Neutrophil (primary cell): ENCODE data around the gene PRSS33.

Source experiments
- H3K27ac ChIP-seq: fragments of 200-600 bp; sonication (generic); 2 replicates; pipeline ENCODE4 v1.5.1; 2016; ENCODE audit warnings: mild to moderate bottlenecking, moderate library complexity
- H3K27me3 ChIP-seq: fragments of 200-600 bp; sonication (generic); 2 replicates; pipeline ENCODE4 v1.6.0; 2016; ENCODE audit warnings: mild to moderate bottlenecking
- H3K36me3 ChIP-seq: fragments of 200-600 bp; sonication (generic); 2 replicates; pipeline ENCODE4 v1.5.1; 2017
- H3K4me1 ChIP-seq, 2 experiments: fragments of 200-600 bp in 1 of 2; sonication (generic) in 1 of 2; 1 replicate in 1 of 2; 2 replicates in 1 of 2; pipeline versions ENCODE4 v1.5.1 to v1.6.1; 2013 to 2016; ENCODE audit warnings: low read depth in 1 of 2, low read length in 1 of 2, mild to moderate bottlenecking in 1 of 2, moderate library complexity in 1 of 2; ENCODE audit not compliant: control insufficient read depth in 1 of 2, insufficient read depth in 1 of 2
- H3K4me3 ChIP-seq, 2 experiments: fragments of 200-600 bp in 1 of 2; sonication (generic) in 1 of 2; 1 replicate in 1 of 2; 2 replicates in 1 of 2; pipeline ENCODE4 v1.5.1; 2013 to 2016; ENCODE audit warnings: low read depth in 1 of 2, low read length in 1 of 2, mild to moderate bottlenecking in 1 of 2, moderate library complexity in 1 of 2
- H3K9me3 ChIP-seq: fragments of 200-600 bp; sonication (generic); 2 replicates; pipeline ENCODE4 v1.5.1; 2016
- TF ChIP-seq, protein P1 (sequence below): fragments of 200-600 bp; sonication (generic); IDR thresholded peaks from 2 replicates; pipeline ENCODE4 v1.5.1; 2016; ENCODE audit warnings: antibody characterized with exemption

PRSS33 gene

GRCh38 chr16:2827831-2828520 is 40.6 kb upstream of the PRSS33 start:
- H3K36me3 ChIP-seq, result no peaks in the 10 kb centered on the region
- H3K27me3 ChIP-seq, result no peaks in the 10 kb centered on the region
- H3K9me3 ChIP-seq, result no peaks in the 10 kb centered on the region
- peaks cover 12 to 14% of the 10 kb centered on the region in 2 experiments for H3K4me1 ChIP-seq
- H3K4me3 ChIP-seq, result no peak overlapping the region
- H3K27ac ChIP-seq, result no peak overlapping the region
- TF ChIP-seq, protein P1, sequence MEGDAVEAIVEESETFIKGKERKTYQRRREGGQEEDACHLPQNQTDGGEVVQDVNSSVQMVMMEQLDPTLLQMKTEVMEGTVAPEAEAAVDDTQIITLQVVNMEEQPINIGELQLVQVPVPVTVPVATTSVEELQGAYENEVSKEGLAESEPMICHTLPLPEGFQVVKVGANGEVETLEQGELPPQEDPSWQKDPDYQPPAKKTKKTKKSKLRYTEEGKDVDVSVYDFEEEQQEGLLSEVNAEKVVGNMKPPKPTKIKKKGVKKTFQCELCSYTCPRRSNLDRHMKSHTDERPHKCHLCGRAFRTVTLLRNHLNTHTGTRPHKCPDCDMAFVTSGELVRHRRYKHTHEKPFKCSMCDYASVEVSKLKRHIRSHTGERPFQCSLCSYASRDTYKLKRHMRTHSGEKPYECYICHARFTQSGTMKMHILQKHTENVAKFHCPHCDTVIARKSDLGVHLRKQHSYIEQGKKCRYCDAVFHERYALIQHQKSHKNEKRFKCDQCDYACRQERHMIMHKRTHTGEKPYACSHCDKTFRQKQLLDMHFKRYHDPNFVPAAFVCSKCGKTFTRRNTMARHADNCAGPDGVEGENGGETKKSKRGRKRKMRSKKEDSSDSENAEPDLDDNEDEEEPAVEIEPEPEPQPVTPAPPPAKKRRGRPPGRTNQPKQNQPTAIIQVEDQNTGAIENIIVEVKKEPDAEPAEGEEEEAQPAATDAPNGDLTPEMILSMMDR, result no peak

DNA sequence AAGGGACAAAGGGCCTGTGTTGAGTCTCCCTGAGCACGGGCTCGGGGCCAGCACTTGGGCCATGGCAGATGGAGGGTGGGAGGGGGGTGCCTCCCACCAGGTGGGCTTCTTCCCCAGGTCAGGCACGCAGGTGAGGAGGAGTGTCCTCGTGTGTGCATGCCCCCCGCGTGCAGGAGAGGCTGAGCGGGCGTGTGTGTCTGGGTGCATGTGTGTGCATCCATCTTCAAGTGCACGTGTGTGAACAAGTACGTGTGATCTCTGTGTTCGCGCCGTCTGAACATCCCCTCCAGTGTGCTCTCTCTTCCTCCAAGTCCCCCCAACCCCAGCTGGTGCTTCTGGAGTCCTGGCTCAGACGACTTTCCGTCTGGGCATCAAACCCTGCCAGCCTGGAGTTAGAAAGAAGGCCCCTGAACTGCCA is 40.0 kb upstream of the PRSS33 start:
- H3K36me3 ChIP-seq, result no peaks in the 10 kb centered on the region
- peaks cover 12 to 14% of the 10 kb centered on the region in 2 experiments for H3K4me1 ChIP-seq
- H3K4me3 ChIP-seq, result no peak overlapping the region
- TF ChIP-seq, protein P1, result no peak
- no peaks in the 10 kb centered on the region for H3K9me3 ChIP-seq
- no peak overlapping the region for H3K27ac ChIP-seq
- no peaks in the 10 kb centered on the region for H3K27me3 ChIP-seq

- Histone ChIP-seq H3K27ac (no peak overlapping the region), H3K4me1 (peaks cover 12 to 14% of the 10 kb centered on the region in 2 experiments), H3K4me3 (no peak overlapping the region), H3K9me3 (no peaks in the 10 kb centered on the region), H3K36me3 (no peaks in the 10 kb centered on the region), H3K27me3 (no peaks in the 10 kb centered on the region)
- TF ChIP-seq, protein P1, result no peak
Measured at GRCh38 chr16:2826591-2827373, 39.4 kb upstream of the PRSS33 start.

- no peak overlapping the region for H3K4me3 ChIP-seq
- no peaks in the 10 kb centered on the region for H3K9me3 ChIP-seq
- peaks cover 12 to 14% of the 10 kb centered on the region in 2 experiments for H3K4me1 ChIP-seq
- no peak overlapping the region for H3K27ac ChIP-seq
- no peaks in the 10 kb centered on the region for H3K36me3 ChIP-seq
- TF ChIP-seq, protein P1, result no peak
- no peaks in the 10 kb centered on the region for H3K27me3 ChIP-seq
Measured at GRCh38 chr16:2825906-2826305, 38.5 kb upstream of the PRSS33 start.

- TF ChIP-seq, protein P1, result no peak
- Histone ChIP-seq H3K27ac (no peak overlapping the region), H3K4me1 (peaks cover 7 to 8% of the 10 kb centered on the region in 2 experiments), H3K4me3 (no peak overlapping the region), H3K27me3 (no peaks in the 10 kb centered on the region), H3K9me3 (no peaks in the 10 kb centered on the region), H3K36me3 (no peaks in the 10 kb centered on the region)
Measured at GRCh38 chr16:2825049-2825742, 37.8 kb upstream of the PRSS33 start.
